Osteocyte (in vitro differentiated cells): Measurements from ENCODE around the gene LRRC8D. TPM values are rescaled to one million over a fixed set of nuclear protein-coding genes. Genes with fewer than 3 reads are reported as not detected.

Experiments used
- DNase-seq: peaks from one replicate; pipeline ENCODE4 v3.0.0; 2021; ENCODE audit warnings: mixed read lengths; ENCODE audit not compliant: unreplicated experiment; ENCODE audit errors: extremely low spot score
- H3K27ac Mint-ChIP-seq: one replicate; pipeline ENCODE4 v1.8.0; 2021; ENCODE audit warnings: mild to moderate bottlenecking, mixed read lengths; ENCODE audit not compliant: unreplicated experiment
- H3K27me3 Mint-ChIP-seq: one replicate; pipeline ENCODE4 v1.8.0; 2021; ENCODE audit warnings: mixed read lengths; ENCODE audit not compliant: unreplicated experiment
- H3K36me3 Mint-ChIP-seq: one replicate; pipeline ENCODE4 v1.8.0; 2021; ENCODE audit warnings: mixed read lengths; ENCODE audit not compliant: unreplicated experiment
- H3K4me1 Mint-ChIP-seq: one replicate; pipeline ENCODE4 v1.8.0; 2021; ENCODE audit warnings: mixed read lengths; ENCODE audit not compliant: unreplicated experiment
- H3K4me3 Mint-ChIP-seq: one replicate; pipeline ENCODE4 v1.8.0; 2021; ENCODE audit warnings: mild to moderate bottlenecking, moderate library complexity, mixed read lengths; ENCODE audit not compliant: unreplicated experiment
- H3K9me3 Mint-ChIP-seq: one replicate; pipeline ENCODE4 v1.8.0; 2021; ENCODE audit warnings: mixed read lengths; ENCODE audit not compliant: unreplicated experiment
- CTCF ChIP-seq: fragments of 200-600 bp; sonication (generic); IDR thresholded peaks from 2 replicates; pipeline ENCODE4 v1.5.0; 2021; ENCODE audit warnings: antibody characterized with exemption, mild to moderate bottlenecking, moderate library complexity
- total RNA-seq: library from RNA; stranded (reverse); gene quantifications from 2 replicates; pipeline ENCODE4 v1.2.1, GENCODE V29; 2021

Gene LRRC8D
- total RNA-seq, 1 donor from 2014 or later, result 20.4 TPM

GRCh38 chr1:89877756-89878155 is 56.9 kb downstream of the LRRC8D start:
- H3K27me3 Mint-ChIP-seq, result no peaks in the 10 kb centered on the region
- H3K4me3 Mint-ChIP-seq, result no peak overlapping the region

GRCh38 chr1:89878256-89878655 is 57.4 kb downstream of the LRRC8D start:
- Mint-ChIP-seq H3K27me3 (no peaks in the 10 kb centered on the region), H3K27ac (no peak overlapping the region)

More at GRCh38 chr1:89877756-89878155, 56.9 kb downstream of the LRRC8D start:
- DNase-seq, result no peak
- H3K27ac Mint-ChIP-seq, result no peak overlapping the region
- TF ChIP-seq CTCF, result no peak
- peaks cover 8% of the 10 kb centered on the region for H3K36me3 Mint-ChIP-seq
- H3K9me3 Mint-ChIP-seq, result peaks cover 4% of the 10 kb centered on the region
- peaks cover 7% of the 10 kb centered on the region for H3K4me1 Mint-ChIP-seq

GRCh38 chr1:89880679-89881078 is 59.8 kb downstream of the LRRC8D start:
- no peak for TF ChIP-seq CTCF
- DNase-seq, result no peak
- H3K27ac Mint-ChIP-seq, result no peak overlapping the region
- peaks cover 33% of the 10 kb centered on the region for H3K4me1 Mint-ChIP-seq
- H3K36me3 Mint-ChIP-seq, result peaks cover 8% of the 10 kb centered on the region
- no peaks in the 10 kb centered on the region for H3K27me3 Mint-ChIP-seq
- no peak overlapping the region for H3K4me3 Mint-ChIP-seq
- peaks cover 4% of the 10 kb centered on the region for H3K9me3 Mint-ChIP-seq

More at GRCh38 chr1:89878256-89878655, 57.4 kb downstream of the LRRC8D start:
- no peak for TF ChIP-seq CTCF
- H3K9me3 Mint-ChIP-seq, result peaks cover 4% of the 10 kb centered on the region
- H3K4me3 Mint-ChIP-seq, result no peak overlapping the region
- no peak for DNase-seq
- H3K4me1 Mint-ChIP-seq, result peaks cover 12% of the 10 kb centered on the region
- H3K36me3 Mint-ChIP-seq, result peaks cover 8% of the 10 kb centered on the region

- H3K36me3 Mint-ChIP-seq, result peaks cover 5% of the 10 kb centered on the region
Measured at GRCh38 chr1:89881415-89882058, 60.7 kb downstream of the LRRC8D start.

More at GRCh38 chr1:89881415-89882058, 60.7 kb downstream of the LRRC8D start:
- DNase-seq, result no peak
- no peak overlapping the region for H3K27ac Mint-ChIP-seq
- no peak for TF ChIP-seq CTCF
- peaks cover 39% of the 10 kb centered on the region for H3K4me1 Mint-ChIP-seq
- H3K9me3 Mint-ChIP-seq, result peaks cover 4% of the 10 kb centered on the region
- H3K27me3 Mint-ChIP-seq, result no peaks in the 10 kb centered on the region
- no peak overlapping the region for H3K4me3 Mint-ChIP-seq
